Measurements from ENCODE around the gene LDLRAD4.

LDLRAD4 gene

DNA sequence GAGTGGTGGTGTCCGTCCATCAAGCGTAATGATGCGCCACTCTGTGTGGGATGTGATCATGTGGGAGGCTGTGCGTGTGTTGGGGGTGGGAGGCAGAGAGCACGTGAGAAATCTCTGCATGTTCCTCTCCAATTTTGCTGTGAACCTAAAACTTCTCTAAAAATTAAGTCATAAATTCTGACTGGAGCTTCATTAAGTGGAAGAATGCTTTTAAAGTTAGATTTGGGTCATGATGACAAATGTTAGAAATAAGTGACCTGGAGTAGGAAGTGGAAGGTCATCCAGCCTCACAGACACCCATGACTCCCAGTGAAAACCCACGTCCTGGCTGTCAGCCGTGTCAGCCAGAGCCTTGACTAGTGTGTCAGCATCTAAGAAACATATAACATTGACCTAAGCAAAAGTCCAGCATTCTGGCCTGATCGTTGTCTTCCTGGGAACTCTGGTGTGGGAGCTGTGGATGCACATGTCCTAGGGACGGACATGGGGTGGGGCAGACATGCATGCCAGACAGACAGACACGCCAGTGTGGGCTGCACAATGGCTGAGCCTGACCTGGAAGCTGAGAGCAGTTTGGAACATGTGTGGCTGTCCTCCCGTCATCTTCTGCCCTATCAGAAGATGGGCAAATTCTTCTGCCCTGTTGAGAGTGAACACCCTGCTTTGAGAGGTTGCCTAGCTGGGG, 262.2 kb downstream of the LDLRAD4 start:
- Histone ChIP-seq H3K36me3 (ENCODE audit: insufficient read depth) (no peaks in the 10 kb centered on the region), H3K4me3 (IDR thresholded peaks at IDR 0.05; ENCODE audit: insufficient read depth, low read depth, low read length) (no peak overlapping the region), H3K4me1 (ENCODE audit: low read depth, poor library complexity, severe bottlenecking) (no peaks in the 10 kb centered on the region), H4K20me1 (ENCODE audit: insufficient read depth) (no peaks in the 10 kb centered on the region), H3K79me2 (ENCODE audit: insufficient read depth, low read depth) (no peaks in the 10 kb centered on the region), H2AFZ (ENCODE audit: low read depth) (no peak overlapping the region), H3K9ac (no peak overlapping the region), H3K27ac (no peak overlapping the region), H3K27me3 (ENCODE audit: insufficient read depth, low read depth) (no peaks in the 10 kb centered on the region), H3K4me2 (no peak overlapping the region)
- TF ChIP-seq, protein P1, sequence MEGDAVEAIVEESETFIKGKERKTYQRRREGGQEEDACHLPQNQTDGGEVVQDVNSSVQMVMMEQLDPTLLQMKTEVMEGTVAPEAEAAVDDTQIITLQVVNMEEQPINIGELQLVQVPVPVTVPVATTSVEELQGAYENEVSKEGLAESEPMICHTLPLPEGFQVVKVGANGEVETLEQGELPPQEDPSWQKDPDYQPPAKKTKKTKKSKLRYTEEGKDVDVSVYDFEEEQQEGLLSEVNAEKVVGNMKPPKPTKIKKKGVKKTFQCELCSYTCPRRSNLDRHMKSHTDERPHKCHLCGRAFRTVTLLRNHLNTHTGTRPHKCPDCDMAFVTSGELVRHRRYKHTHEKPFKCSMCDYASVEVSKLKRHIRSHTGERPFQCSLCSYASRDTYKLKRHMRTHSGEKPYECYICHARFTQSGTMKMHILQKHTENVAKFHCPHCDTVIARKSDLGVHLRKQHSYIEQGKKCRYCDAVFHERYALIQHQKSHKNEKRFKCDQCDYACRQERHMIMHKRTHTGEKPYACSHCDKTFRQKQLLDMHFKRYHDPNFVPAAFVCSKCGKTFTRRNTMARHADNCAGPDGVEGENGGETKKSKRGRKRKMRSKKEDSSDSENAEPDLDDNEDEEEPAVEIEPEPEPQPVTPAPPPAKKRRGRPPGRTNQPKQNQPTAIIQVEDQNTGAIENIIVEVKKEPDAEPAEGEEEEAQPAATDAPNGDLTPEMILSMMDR (conservative IDR thresholded peaks at IDR 0.05; ENCODE audit: low read depth, low read length) = no peak

- Histone ChIP-seq H4K20me1 (ENCODE audit: insufficient read depth) (no peaks in the 10 kb centered on the region), H3K4me1 (ENCODE audit: low read depth, poor library complexity, severe bottlenecking) (no peaks in the 10 kb centered on the region), H3K79me2 (ENCODE audit: insufficient read depth, low read depth) (no peaks in the 10 kb centered on the region), H3K27ac (no peak overlapping the region), H3K9ac (no peak overlapping the region), H3K4me3 (IDR thresholded peaks at IDR 0.05; ENCODE audit: insufficient read depth, low read depth, low read length) (no peak overlapping the region), H3K4me2 (no peak overlapping the region), H3K27me3 (ENCODE audit: insufficient read depth, low read depth) (no peaks in the 10 kb centered on the region), H2AFZ (ENCODE audit: low read depth) (no peak overlapping the region), H3K36me3 (ENCODE audit: insufficient read depth) (no peaks in the 10 kb centered on the region)
- TF ChIP-seq, protein P1 (conservative IDR thresholded peaks at IDR 0.05; ENCODE audit: low read depth, low read length) = no peak
Measured at GRCh38 chr18:13481331-13481730, 262.8 kb downstream of the LDLRAD4 start.

DNA sequence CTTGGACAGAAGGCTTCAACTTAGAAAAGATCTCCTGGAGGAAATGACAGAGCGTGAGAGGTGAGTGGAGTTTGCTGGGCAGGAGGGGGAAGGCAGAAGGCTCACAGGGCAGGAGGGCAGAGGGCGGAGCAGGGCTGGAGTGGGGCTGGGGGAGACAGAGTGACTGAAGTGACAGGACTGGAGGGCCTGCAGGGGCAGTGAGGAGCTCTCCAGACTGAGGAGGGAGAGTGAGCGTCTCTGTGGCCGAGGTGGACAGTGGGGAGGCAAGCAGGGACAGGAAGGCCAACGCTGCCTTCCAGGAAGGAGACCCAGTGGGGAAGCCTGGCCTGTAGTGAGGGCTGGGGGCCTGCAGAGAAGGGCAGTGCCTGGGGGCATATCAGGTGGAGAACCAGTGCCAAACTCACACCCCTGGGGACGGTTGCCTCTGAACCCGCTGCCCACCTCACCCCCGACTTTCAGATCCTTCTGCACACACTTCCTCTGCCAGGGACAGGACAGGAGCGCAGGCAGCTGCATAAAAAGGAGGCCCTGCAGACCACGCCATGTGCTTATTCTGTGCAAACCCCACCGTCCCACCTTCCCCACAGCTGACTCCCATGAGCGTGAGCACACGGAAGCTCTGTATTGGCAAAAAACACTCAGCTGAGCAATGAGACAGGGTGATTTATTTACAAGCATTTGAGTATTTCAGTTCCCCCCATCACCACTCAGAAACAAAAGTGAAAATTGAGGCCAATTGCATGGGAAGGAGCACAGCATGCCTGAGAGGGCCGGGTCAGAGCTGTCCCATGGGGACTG, 263.5 kb downstream of the LDLRAD4 start:
- H3K4me1 ChIP-seq (ENCODE audit: low read depth, poor library complexity, severe bottlenecking) = no peaks in the 10 kb centered on the region
- TF ChIP-seq, protein P1 (conservative IDR thresholded peaks at IDR 0.05; ENCODE audit: low read depth, low read length) = no peak
- H3K79me2 ChIP-seq (ENCODE audit: insufficient read depth, low read depth) = no peaks in the 10 kb centered on the region
- H4K20me1 ChIP-seq (ENCODE audit: insufficient read depth) = no peaks in the 10 kb centered on the region
- no peak overlapping the region for H3K27ac ChIP-seq
- H3K9ac ChIP-seq = no peak overlapping the region
- no peaks in the 10 kb centered on the region for H3K27me3 ChIP-seq (ENCODE audit: insufficient read depth, low read depth)
- H3K36me3 ChIP-seq (ENCODE audit: insufficient read depth) = no peaks in the 10 kb centered on the region
- no peak overlapping the region for H3K4me3 ChIP-seq (IDR thresholded peaks at IDR 0.05; ENCODE audit: insufficient read depth, low read depth, low read length)
- no peak overlapping the region for H3K4me2 ChIP-seq
- no peak overlapping the region for H2AFZ ChIP-seq (ENCODE audit: low read depth)

DNA sequence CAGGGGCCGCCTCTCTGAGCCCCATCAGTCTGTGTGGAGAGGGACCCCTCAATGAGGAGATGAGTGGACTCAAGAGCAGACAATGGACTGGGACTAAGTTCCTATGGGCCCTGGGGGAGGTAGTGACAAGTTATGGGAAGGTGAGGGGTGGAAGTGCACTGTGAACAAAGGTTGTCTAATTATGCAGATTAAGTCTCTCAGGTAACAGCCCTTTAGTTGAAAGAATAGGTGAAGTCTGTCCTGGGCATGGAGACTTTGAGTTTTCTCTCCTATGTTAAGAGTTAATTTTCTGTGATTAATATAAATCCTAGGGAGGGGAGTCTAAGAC, 264.0 kb downstream of the LDLRAD4 start:
- H3K4me3 ChIP-seq (IDR thresholded peaks at IDR 0.05; ENCODE audit: insufficient read depth, low read depth, low read length) = no peak overlapping the region
- TF ChIP-seq, protein P1 (conservative IDR thresholded peaks at IDR 0.05; ENCODE audit: low read depth, low read length) = no peak
- H3K79me2 ChIP-seq (ENCODE audit: insufficient read depth, low read depth) = no peaks in the 10 kb centered on the region
- H4K20me1 ChIP-seq (ENCODE audit: insufficient read depth) = no peaks in the 10 kb centered on the region
- H3K27me3 ChIP-seq (ENCODE audit: insufficient read depth, low read depth) = no peaks in the 10 kb centered on the region
- no peak overlapping the region for H3K4me2 ChIP-seq
- no peak overlapping the region for H3K27ac ChIP-seq
- no peaks in the 10 kb centered on the region for H3K36me3 ChIP-seq (ENCODE audit: insufficient read depth)
- no peaks in the 10 kb centered on the region for H3K4me1 ChIP-seq (ENCODE audit: low read depth, poor library complexity, severe bottlenecking)
- no peak overlapping the region for H2AFZ ChIP-seq (ENCODE audit: low read depth)
- no peak overlapping the region for H3K9ac ChIP-seq
